ENCODE results near the gene SLC30A4. TPM values are rescaled to one million over a fixed set of nuclear protein-coding genes. Genes with fewer than 3 reads are reported as not detected.

Gene SLC30A4
- total RNA-seq, 4 donors from 2014 or later, result 4.1 to 7.9 (median 5.4) TPM

- no peaks in the 10 kb centered on the region for H3K9me3 ChIP-seq
- H3K4me3 ChIP-seq, result no peak overlapping the region
- TF ChIP-seq POLR2A (IDR thresholded peaks at IDR 0.05), result no peak
- TF ChIP-seq POLR2AphosphoS5 (IDR thresholded peaks at IDR 0.05), result no peak
- no peak for TF ChIP-seq EP300 (IDR thresholded peaks at IDR 0.05)
- TF ChIP-seq CTCF (IDR thresholded peaks at IDR 0.05), result no peak
- WGBS, result 86% methylated on average over 4 of the region's 4 CpGs
- no peak overlapping the region for H3K27ac ChIP-seq
- no peaks in the 10 kb centered on the region for H3K4me1 ChIP-seq
- no peaks in the 10 kb centered on the region for H3K27me3 ChIP-seq
- no peaks in the 10 kb centered on the region for H3K36me3 ChIP-seq
- DNase-seq (ENCODE audit: low spot score in 2 of 2), result no peak
Measured at GRCh38 chr15:45499426-45499825, 23.1 kb downstream of the SLC30A4 start.

GRCh38 chr15:45498701-45499100 lies 23.9 kb downstream of the SLC30A4 start:
- WGBS, result 84% methylated on average over 1 of the region's 1 CpG
- H3K4me1 ChIP-seq, result no peaks in the 10 kb centered on the region
- H3K27ac ChIP-seq, result no peak overlapping the region
- no peak for DNase-seq (ENCODE audit: low spot score in 2 of 2)
- no peaks in the 10 kb centered on the region for H3K27me3 ChIP-seq
- no peaks in the 10 kb centered on the region for H3K9me3 ChIP-seq
- no peaks in the 10 kb centered on the region for H3K36me3 ChIP-seq
- TF ChIP-seq POLR2A (IDR thresholded peaks at IDR 0.05), result no peak
- no peak for TF ChIP-seq POLR2AphosphoS5 (IDR thresholded peaks at IDR 0.05)
- TF ChIP-seq EP300 (IDR thresholded peaks at IDR 0.05), result no peak
- TF ChIP-seq CTCF (IDR thresholded peaks at IDR 0.05), result no peak
- H3K4me3 ChIP-seq, result no peak overlapping the region

- Histone ChIP-seq H3K4me3 (no peak overlapping the region), H3K27me3 (no peaks in the 10 kb centered on the region), H3K27ac (no peak overlapping the region), H3K36me3 (no peaks in the 10 kb centered on the region), H3K4me1 (no peaks in the 10 kb centered on the region), H3K9me3 (no peaks in the 10 kb centered on the region)
- DNase-seq (ENCODE audit: low spot score in 2 of 2), result no peak
- TF ChIP-seq EP300 (IDR thresholded peaks at IDR 0.05) (no peak), CTCF (IDR thresholded peaks at IDR 0.05) (no peak), POLR2A (IDR thresholded peaks at IDR 0.05) (no peak), POLR2AphosphoS5 (IDR thresholded peaks at IDR 0.05) (no peak)
- WGBS, result 93% methylated on average over 3 of the region's 3 CpGs
Measured at GRCh38 chr15:45497261-45497660, 25.3 kb downstream of the SLC30A4 start.

GRCh38 chr15:45496658-45497057 lies 25.9 kb downstream of the SLC30A4 start:
- DNase-seq (ENCODE audit: low spot score in 2 of 2), result no peak
- Histone ChIP-seq H3K4me1 (no peaks in the 10 kb centered on the region), H3K27ac (no peak overlapping the region), H3K36me3 (no peaks in the 10 kb centered on the region), H3K4me3 (no peak overlapping the region), H3K27me3 (no peaks in the 10 kb centered on the region), H3K9me3 (no peaks in the 10 kb centered on the region)
- TF ChIP-seq POLR2A (IDR thresholded peaks at IDR 0.05), result no peak
- no peak for TF ChIP-seq EP300 (IDR thresholded peaks at IDR 0.05)
- TF ChIP-seq POLR2AphosphoS5 (IDR thresholded peaks at IDR 0.05), result no peak
- no peak for TF ChIP-seq CTCF (IDR thresholded peaks at IDR 0.05)
- WGBS, result 97% methylated on average over 2 of the region's 2 CpGs

- Histone ChIP-seq H3K9me3 (no peaks in the 10 kb centered on the region), H3K27me3 (no peaks in the 10 kb centered on the region), H3K4me1 (no peaks in the 10 kb centered on the region), H3K4me3 (no peak overlapping the region), H3K36me3 (no peaks in the 10 kb centered on the region), H3K27ac (no peak overlapping the region)
- WGBS, result 96% methylated on average over 3 of the region's 3 CpGs
- DNase-seq (ENCODE audit: low spot score in 2 of 2), result no peak
- TF ChIP-seq CTCF (IDR thresholded peaks at IDR 0.05), result no peak
- no peak for TF ChIP-seq POLR2A (IDR thresholded peaks at IDR 0.05)
- no peak for TF ChIP-seq EP300 (IDR thresholded peaks at IDR 0.05)
- TF ChIP-seq POLR2AphosphoS5 (IDR thresholded peaks at IDR 0.05), result no peak
Measured at GRCh38 chr15:45495588-45495987, 27.0 kb downstream of the SLC30A4 start.

All from suprapubic skin (tissue), 4 donors.